ENCODE results near the gene DPYSL3.

- TF ChIP-seq POLR2AphosphoS5 (IDR thresholded peaks at IDR 0.05; ENCODE audit: borderline replicate concordance, low read depth, low read length) (no peak), EZH2 (IDR thresholded peaks at IDR 0.05) (no peak), FOXP2 (optimal IDR thresholded peaks at IDR 0.05; ENCODE audit: control extremely low read depth, extremely low read length, insufficient read depth) (no peak)
Observed at GRCh38 chr5:147504011-147504410, 5.9 kb downstream of the DPYSL3 start.

All from SK-N-MC (cell line).